Rectal smooth muscle tissue (tissue), 1 donor: ENCODE results near the gene CCNI.
"Not testable (repeated sequence)": the region's sequence is repeated elsewhere in the genome, so short reads cannot be mapped to it uniquely, and the experiment has no call there.

Experiments used
- H3K27ac ChIP-seq: one replicate; pipeline ENCODE4 v1.7.0; 2013; ENCODE audit warnings: low read depth, low read length, inconsistent platforms
- H3K27me3 ChIP-seq: one replicate; pipeline ENCODE4 v1.7.0; 2013; ENCODE audit warnings: low read length; ENCODE audit not compliant: control insufficient read depth, insufficient read depth
- H3K36me3 ChIP-seq: one replicate; pipeline ENCODE4 v1.7.0; 2013; ENCODE audit warnings: low read length; ENCODE audit not compliant: control insufficient read depth, insufficient read depth
- H3K4me1 ChIP-seq: one replicate; pipeline ENCODE4 v1.7.0; 2013; ENCODE audit warnings: low read length; ENCODE audit not compliant: control insufficient read depth, insufficient read depth
- H3K4me3 ChIP-seq: one replicate; pipeline ENCODE4 v1.7.0; 2013; ENCODE audit warnings: low read length
- H3K9ac ChIP-seq: one replicate; pipeline ENCODE4 v1.7.0; 2013; ENCODE audit warnings: low read length

Gene CCNI

GRCh38 chr4:77076889-77077635, 1.3 kb upstream of the CCNI start:
- Histone ChIP-seq H3K4me3 (peak overlapping the region; percentile 97), H3K4me1 (peaks cover 3% of the 10 kb centered on the region), H3K36me3 (no peaks in the 10 kb centered on the region), H3K27ac (peak overlapping the region; percentile 100), H3K9ac (no peak overlapping the region), H3K27me3 (no peaks in the 10 kb centered on the region)

- peak overlapping the region; percentile 100 for H3K27ac ChIP-seq
- peaks cover 8% of the 10 kb centered on the region for H3K4me1 ChIP-seq
- H3K9ac ChIP-seq, result peak overlapping the region; percentile 98
- peak overlapping the region; percentile 97 for H3K4me3 ChIP-seq
- H3K36me3 ChIP-seq, result no peaks in the 10 kb centered on the region
- no peaks in the 10 kb centered on the region for H3K27me3 ChIP-seq
Measured at GRCh38 chr4:77074981-77075855, 571 bp downstream of the CCNI start.

- H3K36me3 ChIP-seq, result no peaks in the 10 kb centered on the region
- H3K27ac ChIP-seq, result peak overlapping the region; percentile 100
- H3K4me3 ChIP-seq, result peak overlapping the region; percentile 97
- H3K9ac ChIP-seq, result peak overlapping the region; percentile 5
- H3K27me3 ChIP-seq, result no peaks in the 10 kb centered on the region
- peaks cover 8% of the 10 kb centered on the region for H3K4me1 ChIP-seq
Measured at GRCh38 chr4:77074381-77074831, 1.4 kb downstream of the CCNI start.

- Histone ChIP-seq H3K27ac (peak overlapping the region; percentile 100), H3K27me3 (no peaks in the 10 kb centered on the region), H3K9ac (peak overlapping the region; percentile 5), H3K4me3 (peak overlapping the region; percentile 97), H3K4me1 (peaks cover 8% of the 10 kb centered on the region), H3K36me3 (no peaks in the 10 kb centered on the region)
Measured at GRCh38 chr4:77073981-77074380, 1.8 kb downstream of the CCNI start.

GRCh38 chr4:77073106-77073809, 2.5 kb downstream of the CCNI start:
- Histone ChIP-seq H3K4me1 (peaks cover 8% of the 10 kb centered on the region), H3K36me3 (no peaks in the 10 kb centered on the region), H3K27ac (peak overlapping the region; percentile 100), H3K27me3 (no peaks in the 10 kb centered on the region), H3K4me3 (peak overlapping the region; percentile 97), H3K9ac (no peak overlapping the region)

GRCh38 chr4:77072195-77072753, 3.5 kb downstream of the CCNI start:
- peaks cover 8% of the 10 kb centered on the region for H3K4me1 ChIP-seq
- H3K27me3 ChIP-seq, result no peaks in the 10 kb centered on the region
- H3K9ac ChIP-seq, result no peak overlapping the region
- H3K36me3 ChIP-seq, result no peaks in the 10 kb centered on the region
- H3K27ac ChIP-seq, result no peak overlapping the region
- no peak overlapping the region for H3K4me3 ChIP-seq

- not testable (repeated sequence) for H3K4me3 ChIP-seq, H3K27ac ChIP-seq, H3K4me1 ChIP-seq, H3K27me3 ChIP-seq, H3K36me3 ChIP-seq, H3K9ac ChIP-seq
Measured at GRCh38 chr4:77069514-77069913, 6.3 kb downstream of the CCNI start.

GRCh38 chr4:77065382-77065781, 10.4 kb downstream of the CCNI start:
- Histone ChIP-seq H3K9ac (no peak overlapping the region), H3K36me3 (peaks cover 7% of the 10 kb centered on the region), H3K27ac (no peak overlapping the region), H3K4me3 (no peak overlapping the region), H3K4me1 (no peaks in the 10 kb centered on the region), H3K27me3 (no peaks in the 10 kb centered on the region)

- Histone ChIP-seq H3K36me3 (peaks cover 9% of the 10 kb centered on the region), H3K9ac (no peak overlapping the region), H3K27ac (no peak overlapping the region), H3K4me3 (no peak overlapping the region), H3K4me1 (no peaks in the 10 kb centered on the region), H3K27me3 (no peaks in the 10 kb centered on the region)
Measured at GRCh38 chr4:77062856-77063255, 12.9 kb downstream of the CCNI start.

- Histone ChIP-seq H3K4me1 (no peaks in the 10 kb centered on the region), H3K4me3 (no peak overlapping the region), H3K9ac (no peak overlapping the region), H3K36me3 (peaks cover 16% of the 10 kb centered on the region), H3K27me3 (no peaks in the 10 kb centered on the region), H3K27ac (no peak overlapping the region)
Measured at GRCh38 chr4:77052352-77052751, 23.4 kb downstream of the CCNI start.

- Histone ChIP-seq H3K27ac (no peak overlapping the region), H3K9ac (no peak overlapping the region), H3K27me3 (no peaks in the 10 kb centered on the region), H3K36me3 (peaks cover 13% of the 10 kb centered on the region), H3K4me3 (no peak overlapping the region), H3K4me1 (no peaks in the 10 kb centered on the region)
Measured at GRCh38 chr4:77050962-77051361, 24.8 kb downstream of the CCNI start.

- Histone ChIP-seq H3K36me3 (peaks cover under 1% of the 10 kb centered on the region), H3K9ac (no peak overlapping the region), H3K4me3 (no peak overlapping the region)
Measured at GRCh38 chr4:77047037-77047436, 28.8 kb downstream of the CCNI start.

More at GRCh38 chr4:77047037-77047436, 28.8 kb downstream of the CCNI start:
- H3K27ac ChIP-seq, result no peak overlapping the region
- no peaks in the 10 kb centered on the region for H3K4me1 ChIP-seq
- H3K27me3 ChIP-seq, result no peaks in the 10 kb centered on the region
